ENCODE measurements around the gene SPTAN1. TPM values are rescaled to one million over a fixed set of nuclear protein-coding genes. Genes with fewer than 3 reads are reported as not detected.

SPTAN1 gene
- total RNA-seq, 3 donors from 2014 or later (not counting 1 experiment from before 2014, with no cell fraction given), result 301 to 420 (median 400) TPM

- Histone ChIP-seq H3K27ac (ENCODE audit: low read length) (no peak overlapping the region), H3K27me3 (ENCODE audit: control insufficient read depth, insufficient read depth, low read length) (no peaks in the 10 kb centered on the region), H3K4me1 (ENCODE audit: control insufficient read depth, insufficient read depth, low read length) (no peaks in the 10 kb centered on the region), H3K4me3 (ENCODE audit: low read length) (no peak overlapping the region), H3K36me3 (ENCODE audit: control insufficient read depth, insufficient read depth, low read length) (peaks cover 82% of the 10 kb centered on the region), H3K9me3 (ENCODE audit: control insufficient read depth, insufficient read depth, low read length) (no peaks in the 10 kb centered on the region)
- no peak for TF ChIP-seq CTCF (IDR thresholded peaks at IDR 0.05)
- ATAC-seq (no peak), DNase-seq (no peak)
- Mint-ChIP-seq H3K4me1 (no peaks in the 10 kb centered on the region), H3K27ac (no peak overlapping the region), H3K9me3 (no peaks in the 10 kb centered on the region), H3K27me3 (ENCODE audit: low read depth in 2 of 2) (no peaks in the 10 kb centered on the region), H3K4me3 (no peak overlapping the region), H3K36me3 (peaks cover 19% of the 10 kb centered on the region)
- intact Hi-C loops (cut with micrococcal nuclease), result no loop called here
- WGBS (ENCODE audit: insufficient coverage), result 95% methylated on average over 4 of the region's 4 CpGs
Measured at GRCh38 chr9:128595471-128595870, 43.1 kb downstream of the SPTAN1 start.

GRCh38 chr9:128600099-128600498, 47.7 kb downstream of the SPTAN1 start:
- Mint-ChIP-seq H3K27ac (no peak overlapping the region), H3K4me1 (no peaks in the 10 kb centered on the region), H3K36me3 (peaks cover 17% of the 10 kb centered on the region), H3K9me3 (no peaks in the 10 kb centered on the region), H3K4me3 (no peak overlapping the region), H3K27me3 (ENCODE audit: low read depth in 2 of 2) (no peaks in the 10 kb centered on the region)
- Histone ChIP-seq H3K27ac (ENCODE audit: low read length) (no peak overlapping the region), H3K27me3 (ENCODE audit: control insufficient read depth, insufficient read depth, low read length) (no peaks in the 10 kb centered on the region), H3K36me3 (ENCODE audit: control insufficient read depth, insufficient read depth, low read length) (peaks cover 69% of the 10 kb centered on the region), H3K9me3 (ENCODE audit: control insufficient read depth, insufficient read depth, low read length) (no peaks in the 10 kb centered on the region), H3K4me1 (ENCODE audit: control insufficient read depth, insufficient read depth, low read length) (no peaks in the 10 kb centered on the region), H3K4me3 (ENCODE audit: low read length) (no peak overlapping the region)
- no peak for TF ChIP-seq CTCF (IDR thresholded peaks at IDR 0.05)
- no peak for ATAC-seq
- WGBS (ENCODE audit: insufficient coverage), result 82% methylated on average over 4 of the region's 4 CpGs
- intact Hi-C loops (cut with micrococcal nuclease), result no loop called here
- no peak for DNase-seq

GRCh38 chr9:128603697-128604096, 51.3 kb downstream of the SPTAN1 start:
- 97% methylated on average over 8 of the region's 8 CpGs for WGBS (ENCODE audit: insufficient coverage)
- no peaks in the 10 kb centered on the region for H3K4me1 Mint-ChIP-seq
- no peaks in the 10 kb centered on the region for H3K4me1 ChIP-seq (ENCODE audit: control insufficient read depth, insufficient read depth, low read length)
- no peak overlapping the region for H3K27ac Mint-ChIP-seq
- no peak overlapping the region for H3K27ac ChIP-seq (ENCODE audit: low read length)
- H3K27me3 ChIP-seq (ENCODE audit: control insufficient read depth, insufficient read depth, low read length), result no peaks in the 10 kb centered on the region
- no peaks in the 10 kb centered on the region for H3K9me3 ChIP-seq (ENCODE audit: control insufficient read depth, insufficient read depth, low read length)
- TF ChIP-seq CTCF (IDR thresholded peaks at IDR 0.05), result no peak
- H3K36me3 ChIP-seq (ENCODE audit: control insufficient read depth, insufficient read depth, low read length), result peaks cover 69% of the 10 kb centered on the region
- intact Hi-C loops (cut with micrococcal nuclease), result no loop called here
- no peaks in the 10 kb centered on the region for H3K9me3 Mint-ChIP-seq
- H3K4me3 ChIP-seq (ENCODE audit: low read length), result no peak overlapping the region
- no peaks in the 10 kb centered on the region for H3K27me3 Mint-ChIP-seq (ENCODE audit: low read depth in 2 of 2)
- H3K4me3 Mint-ChIP-seq, result no peak overlapping the region
- ATAC-seq, result no peak
- DNase-seq, result no peak
- peaks cover 11% of the 10 kb centered on the region for H3K36me3 Mint-ChIP-seq

- no peaks in the 10 kb centered on the region for H3K27me3 ChIP-seq (ENCODE audit: control insufficient read depth, insufficient read depth, low read length)
- no peaks in the 10 kb centered on the region for H3K27me3 Mint-ChIP-seq (ENCODE audit: low read depth in 2 of 2)
- H3K27ac ChIP-seq (ENCODE audit: low read length), result no peak overlapping the region
- H3K4me3 ChIP-seq (ENCODE audit: low read length), result no peak overlapping the region
- no peak for TF ChIP-seq CTCF (IDR thresholded peaks at IDR 0.05)
- DNase-seq (no peak), ATAC-seq (no peak)
- no peaks in the 10 kb centered on the region for H3K9me3 ChIP-seq (ENCODE audit: control insufficient read depth, insufficient read depth, low read length)
- peaks cover 83% of the 10 kb centered on the region for H3K36me3 ChIP-seq (ENCODE audit: control insufficient read depth, insufficient read depth, low read length)
- no peaks in the 10 kb centered on the region for H3K4me1 Mint-ChIP-seq
- H3K4me3 Mint-ChIP-seq, result no peak overlapping the region
- no peaks in the 10 kb centered on the region for H3K9me3 Mint-ChIP-seq
- peaks cover 18% of the 10 kb centered on the region for H3K36me3 Mint-ChIP-seq
- WGBS (ENCODE audit: insufficient coverage), result 97% methylated on average over 16 of the region's 16 CpGs
- H3K4me1 ChIP-seq (ENCODE audit: control insufficient read depth, insufficient read depth, low read length), result no peaks in the 10 kb centered on the region
- intact Hi-C loops (cut with micrococcal nuclease), result no loop called here
- H3K27ac Mint-ChIP-seq, result no peak overlapping the region
Measured at GRCh38 chr9:128607642-128608350, 55.4 kb downstream of the SPTAN1 start.
